Right ventricle myocardium superior (tissue), 1 donor: Measurements from ENCODE around the gene PPP1R17. TPM values are rescaled to one million over a fixed set of nuclear protein-coding genes. Genes with fewer than 3 reads are reported as not detected.

Source experiments
- total RNA-seq: library from RNA; stranded (reverse); fragmentation: NEBNext Ultra II Directional; extraction: Animal tissue kit (Norgen Biotek cat#: 25700); gene quantifications from one replicate; pipeline ENCODE4 v1.2.1, GENCODE V29; 2021
- donor health status: DM: no; HTN: yes; CAD: no; lungs with severe emphysema.

The PPP1R17 gene
- total RNA-seq, 1 donor from 2014 or later = not detected

Other genes with a start within 250 kb of the PPP1R17 start
- not detected for gene ITPRID1, start 173.1 kb upstream of the PPP1R17 start, total RNA-seq